Coronary artery (tissue), 2 donors: ENCODE measurements around the gene NT5C2.

ENCODE experiments used
- DNase-seq: peaks from one replicate; pipeline ENCODE4 v3.0.0-alpha.2; 2017; ENCODE audit warnings: low spot score
- H3K27ac ChIP-seq, 2 donors: fragments of 200-600 bp; sonication (generic); one replicate each; pipeline ENCODE4 v1.5.1; 2016 to 2019
- H3K4me3 ChIP-seq: fragments of 200-600 bp; sonication (generic); 2 replicates; pipeline ENCODE4 v1.5.1; 2016; ENCODE audit warnings: mild to moderate bottlenecking, moderate library complexity
- TF ChIP-seq, protein P1 (sequence below): fragments of 200-600 bp; sonication (generic); IDR thresholded peaks from one replicate; pipeline ENCODE4 v1.5.1; 2019; ENCODE audit warnings: antibody characterized with exemption

Gene NT5C2

DNA sequence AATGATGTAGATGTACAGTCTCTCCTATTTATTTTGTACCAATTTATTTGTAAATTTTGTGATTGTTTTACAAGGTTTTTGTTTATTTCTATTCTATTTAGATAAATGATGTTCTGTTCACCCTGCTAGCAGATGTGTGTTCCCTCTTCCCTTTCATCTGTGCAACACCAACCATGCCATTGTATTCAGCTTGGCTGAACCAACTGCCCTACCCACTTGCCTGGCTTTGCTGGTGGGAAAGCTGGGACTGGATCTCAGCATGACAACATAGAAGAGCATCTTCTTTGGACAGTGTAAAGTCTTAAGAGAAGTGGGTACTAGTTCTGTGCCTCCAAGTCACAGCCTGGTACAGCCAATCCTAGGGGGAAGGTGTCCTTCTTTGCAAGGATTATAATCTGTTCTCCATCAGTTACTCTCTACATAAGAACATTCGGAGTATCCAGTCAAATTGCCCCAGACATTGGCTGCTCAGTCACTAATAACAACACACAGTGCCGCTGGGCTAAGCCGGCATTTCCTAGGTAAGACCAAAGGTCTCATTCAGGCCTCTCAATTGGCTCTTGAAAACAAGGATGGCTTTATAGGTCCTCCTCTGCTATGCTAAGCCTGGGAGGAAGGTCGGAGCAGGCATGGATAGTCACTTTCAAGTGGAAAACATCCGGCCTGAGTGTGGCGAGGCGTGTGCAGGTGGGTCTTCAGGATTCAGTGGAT is 109.7 kb downstream of the NT5C2 start:
- no peak overlapping the region for H3K4me3 ChIP-seq
- H3K27ac ChIP-seq = peak overlapping the region in 1 of 2 donors; percentile 77
- TF ChIP-seq, protein P1, sequence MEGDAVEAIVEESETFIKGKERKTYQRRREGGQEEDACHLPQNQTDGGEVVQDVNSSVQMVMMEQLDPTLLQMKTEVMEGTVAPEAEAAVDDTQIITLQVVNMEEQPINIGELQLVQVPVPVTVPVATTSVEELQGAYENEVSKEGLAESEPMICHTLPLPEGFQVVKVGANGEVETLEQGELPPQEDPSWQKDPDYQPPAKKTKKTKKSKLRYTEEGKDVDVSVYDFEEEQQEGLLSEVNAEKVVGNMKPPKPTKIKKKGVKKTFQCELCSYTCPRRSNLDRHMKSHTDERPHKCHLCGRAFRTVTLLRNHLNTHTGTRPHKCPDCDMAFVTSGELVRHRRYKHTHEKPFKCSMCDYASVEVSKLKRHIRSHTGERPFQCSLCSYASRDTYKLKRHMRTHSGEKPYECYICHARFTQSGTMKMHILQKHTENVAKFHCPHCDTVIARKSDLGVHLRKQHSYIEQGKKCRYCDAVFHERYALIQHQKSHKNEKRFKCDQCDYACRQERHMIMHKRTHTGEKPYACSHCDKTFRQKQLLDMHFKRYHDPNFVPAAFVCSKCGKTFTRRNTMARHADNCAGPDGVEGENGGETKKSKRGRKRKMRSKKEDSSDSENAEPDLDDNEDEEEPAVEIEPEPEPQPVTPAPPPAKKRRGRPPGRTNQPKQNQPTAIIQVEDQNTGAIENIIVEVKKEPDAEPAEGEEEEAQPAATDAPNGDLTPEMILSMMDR = no peak
- no peak for DNase-seq

DNA sequence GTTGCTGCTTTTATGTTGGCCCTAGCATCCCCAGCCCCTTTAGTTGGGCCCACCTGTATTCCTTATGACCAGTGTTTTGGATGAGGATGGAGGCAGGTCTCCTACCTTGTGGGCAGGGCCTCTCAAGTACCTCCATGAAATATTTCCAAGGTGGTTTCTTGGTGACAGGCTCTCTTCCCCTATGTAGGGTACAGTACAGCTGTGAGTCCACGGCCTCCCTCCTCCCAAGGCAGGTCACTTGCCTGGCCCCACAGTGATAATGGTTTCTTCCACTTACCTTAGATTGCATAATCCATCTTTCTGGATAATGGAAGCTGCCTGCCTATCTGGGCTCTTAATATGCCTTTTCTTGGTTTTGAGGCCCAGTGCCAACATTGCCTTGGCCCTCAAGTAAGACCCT is 110.4 kb downstream of the NT5C2 start:
- no peak for DNase-seq
- TF ChIP-seq, protein P1 = no peak
- Histone ChIP-seq H3K27ac (peak overlapping the region in 1 of 2 donors; percentile 30), H3K4me3 (no peak overlapping the region)

DNA sequence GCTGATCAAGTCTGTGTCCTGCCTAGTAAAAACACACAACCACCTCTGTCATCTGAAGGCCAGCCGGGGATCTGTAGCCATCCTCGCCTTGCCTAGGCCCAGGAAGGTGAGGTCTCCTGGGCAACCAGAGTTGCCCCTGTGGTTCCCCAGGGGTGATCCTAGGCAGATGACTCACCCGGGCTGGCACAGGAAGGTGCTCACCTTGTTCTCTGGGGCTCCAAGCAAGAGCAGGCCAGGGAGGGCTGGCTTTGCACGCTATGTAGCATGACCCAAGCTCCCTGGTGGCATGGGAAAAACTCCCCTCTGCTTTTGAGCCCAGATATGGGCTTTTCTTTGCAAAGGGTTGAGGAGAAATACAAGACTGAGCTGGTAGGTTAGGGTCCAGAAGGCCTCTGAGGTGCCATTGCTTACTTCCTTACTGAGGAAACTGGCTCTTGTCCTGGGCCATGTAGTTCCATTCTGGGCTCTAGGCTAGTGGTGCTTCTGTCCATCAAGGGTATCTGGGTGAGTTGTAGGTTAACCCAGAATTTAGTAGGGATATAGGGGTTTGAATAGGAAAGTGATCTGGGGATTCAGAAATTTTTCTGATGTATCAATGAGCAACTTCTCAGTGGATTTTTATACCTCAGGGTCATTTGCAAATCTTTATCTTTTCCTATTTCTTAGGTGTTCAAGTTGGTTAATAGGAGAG is 112.0 kb downstream of the NT5C2 start:
- no peak overlapping the region for H3K4me3 ChIP-seq
- DNase-seq = no peak
- peak overlapping the region in 1 of 2 donors; percentile 73 for H3K27ac ChIP-seq
- TF ChIP-seq, protein P1 = no peak

DNA sequence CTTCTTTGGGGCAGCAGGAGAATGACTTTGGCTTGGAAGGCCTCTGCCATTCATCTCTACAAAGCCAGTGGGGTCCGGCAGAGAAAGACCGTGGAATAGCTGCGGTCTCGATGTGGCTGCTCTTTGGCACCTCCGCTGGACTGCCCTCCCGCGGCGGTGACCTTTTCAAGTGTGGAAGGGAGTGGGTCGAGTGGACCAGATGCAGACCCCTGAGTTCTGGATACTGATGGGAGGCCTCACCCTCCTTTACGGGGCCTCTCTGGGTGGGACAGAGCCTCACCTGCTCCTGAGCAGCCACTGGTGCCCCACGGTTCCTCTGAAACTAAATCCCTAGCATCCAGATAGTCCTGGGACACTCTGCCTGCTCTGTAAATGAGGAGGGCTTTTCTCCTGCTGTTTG is 113.1 kb downstream of the NT5C2 start:
- no peak overlapping the region for H3K4me3 ChIP-seq
- H3K27ac ChIP-seq = peak overlapping the region in 1 of 2 donors; percentile 73
- no peak for DNase-seq

DNA sequence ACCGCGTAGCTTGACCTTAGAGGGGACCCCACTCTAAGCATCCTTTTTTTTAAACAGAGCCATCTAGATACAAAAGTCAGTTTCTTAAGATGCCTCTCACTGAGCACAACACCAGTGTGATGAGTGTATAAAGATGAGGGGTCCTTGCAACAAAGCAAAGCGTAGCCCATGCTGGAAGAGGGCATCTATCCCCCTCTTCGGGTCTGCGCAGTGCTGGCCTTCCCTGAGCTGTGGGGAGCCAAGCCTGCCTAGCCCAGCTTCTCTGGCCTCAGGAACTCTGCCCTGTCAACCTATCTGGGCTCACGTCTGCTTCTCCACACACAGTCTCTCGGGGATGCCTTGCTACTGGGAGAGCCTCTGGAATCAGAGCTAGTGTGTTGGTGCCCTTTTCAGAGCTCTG is 114.0 kb downstream of the NT5C2 start:
- TF ChIP-seq, protein P1 = no peak
- H3K4me3 ChIP-seq = no peak overlapping the region
- peak overlapping the region in 1 of 2 donors; percentile 73 for H3K27ac ChIP-seq
- no peak for DNase-seq

More for the DNA sequence above, 113.1 kb downstream of the NT5C2 start:
- TF ChIP-seq, protein P1 = no peak

DNA sequence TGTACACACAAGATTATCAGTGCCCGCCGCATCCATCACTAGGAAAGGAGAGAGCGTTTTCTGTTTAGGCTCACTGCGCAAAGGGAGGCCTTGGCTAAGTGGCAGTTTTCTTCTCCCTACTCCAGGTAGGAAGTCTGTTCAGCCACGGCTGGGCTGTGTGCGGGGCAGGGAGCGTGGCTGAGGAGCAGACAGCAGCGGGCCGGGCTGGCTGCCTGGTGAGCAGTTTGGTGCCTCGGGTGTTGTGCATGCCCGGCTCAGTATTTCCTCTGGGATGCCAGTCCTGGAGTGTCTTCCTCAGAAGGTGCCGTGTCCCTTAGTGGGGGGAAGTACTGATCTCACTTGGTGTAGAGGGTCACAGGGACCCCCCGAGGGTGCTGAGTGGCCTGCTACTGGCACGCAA is 114.4 kb downstream of the NT5C2 start:
- TF ChIP-seq, protein P1 = no peak
- DNase-seq = no peak
- peak overlapping the region in 1 of 2 donors; percentile 73 for H3K27ac ChIP-seq
- H3K4me3 ChIP-seq = no peak overlapping the region

DNA sequence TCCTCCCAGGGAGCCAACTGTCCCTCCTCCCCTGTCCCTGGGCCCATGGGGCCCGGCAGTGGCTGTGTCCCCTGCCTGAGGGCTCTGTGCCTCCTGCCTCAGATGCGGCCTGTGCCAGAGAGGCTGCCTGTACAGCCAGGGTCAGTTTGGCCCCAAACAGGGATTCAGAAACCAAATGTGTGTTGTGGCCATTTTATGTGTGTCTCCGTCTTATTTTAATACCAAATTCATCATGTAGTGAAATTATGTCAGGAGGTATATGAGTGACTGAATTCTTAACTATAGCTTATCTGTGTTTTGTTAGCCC is 114.8 kb downstream of the NT5C2 start:
- no peak for DNase-seq
- peak overlapping the region; percentile 66 to 73 for H3K27ac ChIP-seq
- no peak overlapping the region for H3K4me3 ChIP-seq
- TF ChIP-seq, protein P1 = no peak
